Vagina (tissue), 2 donors: ENCODE data around the gene TDRD7.

Experiments
- POLR2A ChIP-seq, 2 donors: fragments of 450-650 bp; IDR thresholded peaks; one replicate each; pipeline ENCODE4 v1.6.1; 2017; ENCODE audit warnings: antibody characterized with exemption in 2 of 2, mild to moderate bottlenecking in 2 of 2, moderate library complexity in 2 of 2
- TF ChIP-seq, protein P1 (sequence below), 3 experiments: fragments of 450-650 bp in 2 of 3; fragments of 200-600 bp in 1 of 3; sonication (generic) in 1 of 3; IDR thresholded peaks; one replicate each; pipeline ENCODE4 v1.5.1; 2017 to 2019; ENCODE audit warnings: antibody characterized with exemption in 3 of 3, mild to moderate bottlenecking in 2 of 3, moderate library complexity in 2 of 3

DNA sequence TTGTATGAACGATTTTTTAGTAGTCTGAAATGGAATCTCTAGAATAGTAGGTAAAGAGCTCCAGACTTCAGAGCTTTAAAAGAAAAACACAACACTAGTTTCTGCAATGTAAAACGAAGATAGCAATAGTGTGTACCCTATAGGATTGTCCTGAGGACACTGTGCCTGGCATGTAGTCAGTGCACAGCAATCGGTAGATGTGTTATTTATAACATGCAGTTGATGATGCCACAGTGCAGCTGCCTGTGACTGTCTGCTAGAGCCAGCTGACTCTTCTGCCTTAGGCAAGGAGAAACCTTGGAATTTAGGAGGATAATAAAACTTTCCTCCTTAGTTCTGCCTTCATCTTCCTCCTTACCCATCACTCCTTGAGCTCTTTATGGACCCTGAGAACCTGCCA lies 61.8 kb downstream of the TDRD7 start:
- TF ChIP-seq, protein P1, sequence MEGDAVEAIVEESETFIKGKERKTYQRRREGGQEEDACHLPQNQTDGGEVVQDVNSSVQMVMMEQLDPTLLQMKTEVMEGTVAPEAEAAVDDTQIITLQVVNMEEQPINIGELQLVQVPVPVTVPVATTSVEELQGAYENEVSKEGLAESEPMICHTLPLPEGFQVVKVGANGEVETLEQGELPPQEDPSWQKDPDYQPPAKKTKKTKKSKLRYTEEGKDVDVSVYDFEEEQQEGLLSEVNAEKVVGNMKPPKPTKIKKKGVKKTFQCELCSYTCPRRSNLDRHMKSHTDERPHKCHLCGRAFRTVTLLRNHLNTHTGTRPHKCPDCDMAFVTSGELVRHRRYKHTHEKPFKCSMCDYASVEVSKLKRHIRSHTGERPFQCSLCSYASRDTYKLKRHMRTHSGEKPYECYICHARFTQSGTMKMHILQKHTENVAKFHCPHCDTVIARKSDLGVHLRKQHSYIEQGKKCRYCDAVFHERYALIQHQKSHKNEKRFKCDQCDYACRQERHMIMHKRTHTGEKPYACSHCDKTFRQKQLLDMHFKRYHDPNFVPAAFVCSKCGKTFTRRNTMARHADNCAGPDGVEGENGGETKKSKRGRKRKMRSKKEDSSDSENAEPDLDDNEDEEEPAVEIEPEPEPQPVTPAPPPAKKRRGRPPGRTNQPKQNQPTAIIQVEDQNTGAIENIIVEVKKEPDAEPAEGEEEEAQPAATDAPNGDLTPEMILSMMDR (IDR thresholded peaks at IDR 0.05): no peak
- TF ChIP-seq POLR2A (IDR thresholded peaks at IDR 0.05): no peak
